HFF-Myc (cell line): ENCODE results near the gene PPDPF.
A peak's percentile ranks its signal among the peaks of the same experiment; 100 is the strongest.

Source experiments
- DNase-seq: peaks from one replicate; pipeline ENCODE4 v3.0.0-alpha.2; 2011; ENCODE audit warnings: low read depth; ENCODE audit errors: extremely low read depth
- H3K4me3 ChIP-seq: replicated peaks from 2 replicates; pipeline ENCODE4 v1.5.1; 2011; ENCODE audit warnings: low read depth, mild to moderate bottlenecking, control low read depth, low read length
- TF ChIP-seq, protein P1 (sequence below): IDR thresholded peaks from 2 replicates; pipeline ENCODE4 v1.5.1; 2012; ENCODE audit warnings: mild to moderate bottlenecking, low read depth, low read length, control low read depth; ENCODE audit errors: missing control alignments

The PPDPF gene

GRCh38 chr20:63492982-63493381 is 27.6 kb upstream of the PPDPF start:
- no peak for DNase-seq
- TF ChIP-seq, protein P1, sequence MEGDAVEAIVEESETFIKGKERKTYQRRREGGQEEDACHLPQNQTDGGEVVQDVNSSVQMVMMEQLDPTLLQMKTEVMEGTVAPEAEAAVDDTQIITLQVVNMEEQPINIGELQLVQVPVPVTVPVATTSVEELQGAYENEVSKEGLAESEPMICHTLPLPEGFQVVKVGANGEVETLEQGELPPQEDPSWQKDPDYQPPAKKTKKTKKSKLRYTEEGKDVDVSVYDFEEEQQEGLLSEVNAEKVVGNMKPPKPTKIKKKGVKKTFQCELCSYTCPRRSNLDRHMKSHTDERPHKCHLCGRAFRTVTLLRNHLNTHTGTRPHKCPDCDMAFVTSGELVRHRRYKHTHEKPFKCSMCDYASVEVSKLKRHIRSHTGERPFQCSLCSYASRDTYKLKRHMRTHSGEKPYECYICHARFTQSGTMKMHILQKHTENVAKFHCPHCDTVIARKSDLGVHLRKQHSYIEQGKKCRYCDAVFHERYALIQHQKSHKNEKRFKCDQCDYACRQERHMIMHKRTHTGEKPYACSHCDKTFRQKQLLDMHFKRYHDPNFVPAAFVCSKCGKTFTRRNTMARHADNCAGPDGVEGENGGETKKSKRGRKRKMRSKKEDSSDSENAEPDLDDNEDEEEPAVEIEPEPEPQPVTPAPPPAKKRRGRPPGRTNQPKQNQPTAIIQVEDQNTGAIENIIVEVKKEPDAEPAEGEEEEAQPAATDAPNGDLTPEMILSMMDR = no peak
- H3K4me3 ChIP-seq = no peak overlapping the region

DNA sequence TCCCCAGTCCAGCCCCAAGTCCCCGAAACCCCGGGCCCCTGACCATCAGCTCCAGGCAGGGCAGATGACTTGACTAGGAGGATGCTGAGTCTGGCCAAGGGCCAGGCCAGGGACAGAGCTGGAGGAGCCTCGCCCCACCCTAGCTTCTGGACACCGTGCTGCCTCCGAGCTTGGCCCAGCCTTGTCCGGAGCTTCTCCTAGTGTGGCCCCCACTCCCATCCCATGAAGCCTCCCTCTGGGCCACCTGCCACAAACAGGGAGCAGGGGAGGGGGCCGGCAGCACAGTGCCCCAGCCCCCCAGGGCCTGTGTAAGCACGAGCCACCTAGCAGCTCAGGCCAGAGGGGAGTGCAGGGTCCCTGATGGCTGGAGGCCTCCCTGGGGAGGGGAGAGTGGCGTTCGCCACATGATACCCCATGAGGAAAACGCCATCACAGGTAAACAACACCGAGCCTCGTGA is 27.0 kb upstream of the PPDPF start:
- TF ChIP-seq, protein P1 = no peak
- no peak overlapping the region for H3K4me3 ChIP-seq
- no peak for DNase-seq

GRCh38 chr20:63494084-63494419 is 26.5 kb upstream of the PPDPF start:
- TF ChIP-seq, protein P1 = no peak
- no peak for DNase-seq
- H3K4me3 ChIP-seq = no peak overlapping the region

DNA sequence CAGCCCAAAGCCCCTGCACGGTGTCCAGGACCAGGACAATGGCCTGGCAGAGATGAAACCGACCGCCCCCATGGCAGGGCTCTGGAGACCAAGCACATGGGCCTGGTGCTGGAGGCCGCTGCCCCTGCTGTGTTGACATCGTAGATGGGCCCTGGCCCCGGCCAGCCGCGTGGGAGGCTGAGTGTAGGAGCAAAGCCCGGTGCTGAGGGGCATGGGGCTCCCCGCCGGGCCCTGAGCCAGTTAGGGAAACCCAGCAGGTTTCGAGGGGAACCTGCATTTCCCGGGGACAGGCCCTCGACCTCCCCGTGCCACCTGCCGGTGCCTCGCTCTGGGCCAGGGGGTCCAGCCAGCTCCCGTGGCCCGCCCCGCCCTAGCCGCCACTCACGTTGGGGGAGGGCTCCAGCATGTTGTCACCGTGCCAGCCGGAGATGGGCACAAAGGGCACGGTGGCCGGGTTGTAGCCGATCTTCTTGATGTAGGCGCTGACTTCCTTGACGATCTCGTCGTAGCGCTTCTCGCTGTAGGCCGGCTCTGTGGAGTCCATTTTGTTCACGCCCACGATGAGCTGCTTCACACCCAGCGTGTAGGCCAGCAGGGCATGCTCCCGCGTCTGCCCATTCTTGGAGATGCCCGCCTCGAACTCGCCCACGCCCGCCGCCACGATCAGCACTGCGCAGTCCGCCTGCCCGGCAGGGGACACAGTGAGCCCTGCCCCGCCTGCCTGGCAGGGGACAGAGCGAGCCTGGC is 26.0 kb upstream of the PPDPF start:
- no peak for DNase-seq
- no peak overlapping the region for H3K4me3 ChIP-seq
- TF ChIP-seq, protein P1 = no peak

DNA sequence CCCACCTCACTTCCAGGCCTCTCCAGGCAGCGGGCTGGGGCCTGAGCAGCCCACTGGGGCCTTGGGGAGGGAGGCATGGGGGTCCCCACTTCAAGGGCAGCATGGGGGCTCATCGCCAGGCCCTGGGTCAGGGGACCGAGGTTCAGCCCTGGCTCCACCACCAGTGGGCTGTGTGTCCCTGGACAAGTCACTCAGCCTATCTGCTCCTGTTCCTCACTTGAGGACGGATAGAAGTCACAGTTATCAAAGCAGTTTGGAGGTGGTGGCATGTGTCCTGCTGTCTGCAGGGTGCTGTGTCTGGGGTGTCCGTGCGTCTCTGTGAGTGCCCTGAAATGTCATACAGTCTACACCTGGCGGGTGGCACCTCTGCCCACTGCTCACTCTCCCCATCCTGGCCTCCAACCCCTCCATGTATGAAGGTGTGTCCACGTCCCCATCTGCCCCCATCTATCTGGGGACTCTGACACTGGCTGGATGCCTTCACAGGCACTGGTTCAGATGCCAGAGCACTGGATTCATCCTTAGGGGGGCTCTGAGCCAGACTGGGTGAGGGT is 25.3 kb upstream of the PPDPF start:
- no peak for DNase-seq
- TF ChIP-seq, protein P1 = no peak
- no peak overlapping the region for H3K4me3 ChIP-seq

DNA sequence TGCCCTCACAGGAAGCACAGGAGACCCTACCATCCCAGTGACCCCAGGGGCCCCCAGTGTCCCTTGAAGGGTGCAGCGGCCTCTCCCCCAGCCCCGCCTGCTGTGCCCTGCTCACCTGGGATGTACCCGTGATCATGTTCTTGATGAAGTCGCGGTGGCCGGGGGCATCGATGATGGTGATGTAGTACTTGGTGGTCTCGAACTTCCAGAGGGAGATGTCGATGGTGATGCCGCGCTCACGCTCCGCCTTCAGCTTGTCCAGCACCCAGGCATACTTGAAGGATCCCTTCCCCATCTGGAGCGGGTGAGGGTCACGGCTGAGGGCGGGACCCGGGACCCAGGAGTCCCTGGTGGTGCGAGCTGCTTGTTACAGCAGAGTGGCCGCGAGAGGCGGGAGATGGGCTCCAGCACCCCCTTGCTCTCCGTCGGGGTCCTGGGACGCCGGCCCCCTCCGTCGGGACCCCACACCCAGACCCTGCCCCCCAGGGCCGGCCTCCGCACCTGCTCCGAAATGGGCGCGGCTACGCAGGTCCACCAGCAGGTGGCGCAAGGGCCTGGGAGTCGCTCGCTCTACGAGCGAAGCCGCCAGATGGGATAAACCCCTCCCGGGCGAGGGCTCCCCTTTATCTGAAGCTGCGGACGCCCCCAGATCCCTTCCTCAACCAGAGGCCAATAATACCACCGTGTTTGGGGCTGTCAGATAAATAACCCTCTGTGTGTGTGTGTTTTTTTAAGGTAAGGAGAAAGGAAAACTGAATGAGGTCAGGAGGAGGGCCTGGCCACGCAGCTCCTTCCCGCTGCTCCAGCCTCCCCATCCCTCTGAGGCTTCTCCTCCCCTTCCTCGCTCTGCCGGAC is 24.6 kb upstream of the PPDPF start:
- H3K4me3 ChIP-seq = no peak overlapping the region
- DNase-seq = no peak
- TF ChIP-seq, protein P1 = peak; percentile 95
